Cardiac muscle cell (in vitro differentiated cells and primary cell): ENCODE measurements around the gene YAE1. TPM values are rescaled to one million over a fixed set of nuclear protein-coding genes. Genes with fewer than 3 reads are reported as not detected.

ENCODE experiments used
- DNase-seq, 2 donors: peaks; one replicate each; pipeline versions ENCODE4 v3.0.0 to v3.0.0-alpha.2; 2010 to 2017; ENCODE audit warnings: low read depth in 1 of 2, low spot score in 1 of 2
- H3K27ac ChIP-seq: fragments of 200-600 bp; sonication (generic); 2 replicates; pipeline ENCODE4 v1.5.1; 2016
- H3K27me3 ChIP-seq: fragments of 200-600 bp; sonication (generic); 2 replicates; pipeline ENCODE4 v1.6.0; 2016; ENCODE audit warnings: control low read depth
- H3K36me3 ChIP-seq: fragments of 200-600 bp; sonication (generic); 2 replicates; pipeline ENCODE4 v1.5.1; 2016; ENCODE audit warnings: control low read depth
- H3K4me1 ChIP-seq: fragments of 200-600 bp; sonication (generic); 2 replicates; pipeline ENCODE4 v1.8.1; 2017; ENCODE audit warnings: low read depth, mild to moderate bottlenecking, mixed run types
- H3K4me3 ChIP-seq: fragments of 200-600 bp; sonication (generic); 2 replicates; pipeline ENCODE4 v1.5.1; 2016; ENCODE audit warnings: mild to moderate bottlenecking
- H3K9me3 ChIP-seq: fragments of 200-600 bp; sonication (generic); 2 replicates; pipeline ENCODE4 v1.5.1; 2017; ENCODE audit warnings: low read depth, mild to moderate bottlenecking, control low read depth
- CTCF ChIP-seq: IDR thresholded peaks from 2 replicates; pipeline ENCODE4 v1.5.1; 2012; ENCODE audit warnings: low read depth, mild to moderate bottlenecking, low read length
- polyA plus RNA-seq: library from polyadenylated mRNA; unstranded; fragments of >200 nt; fragmentation: Nextera tagmentation; extraction: Ambion mirVana; gene quantifications from 2 replicates; pipeline ENCODE4 v1.2.1, GENCODE V29; 2016
- total RNA-seq: library from RNA; depleted of rRNA; stranded (reverse); fragments of >200 nt; gene quantifications from 2 replicates; pipeline ENCODE4 v1.2.3, GENCODE V29; 2016

The YAE1 gene
- total and polyA plus RNA-seq, 2 experiments from 2014 or later: 33.7 to 50.6 TPM

GRCh38 chr7:39618868-39619267, 52.7 kb downstream of the YAE1 start:
- no peaks in the 10 kb centered on the region for H3K27me3 ChIP-seq
- H3K4me1 ChIP-seq: peaks cover 8% of the 10 kb centered on the region
- no peak for DNase-seq
- H3K27ac ChIP-seq: no peak overlapping the region
- no peaks in the 10 kb centered on the region for H3K36me3 ChIP-seq
- no peaks in the 10 kb centered on the region for H3K9me3 ChIP-seq
- TF ChIP-seq CTCF: no peak
- no peak overlapping the region for H3K4me3 ChIP-seq

- Histone ChIP-seq H3K27me3 (no peaks in the 10 kb centered on the region), H3K4me3 (no peak overlapping the region), H3K27ac (no peak overlapping the region), H3K4me1 (peaks cover 21% of the 10 kb centered on the region), H3K9me3 (no peaks in the 10 kb centered on the region), H3K36me3 (no peaks in the 10 kb centered on the region)
- DNase-seq: no peak
- TF ChIP-seq CTCF: no peak
Measured at GRCh38 chr7:39620486-39620885, 54.3 kb downstream of the YAE1 start.

GRCh38 chr7:39621261-39621660, 55.1 kb downstream of the YAE1 start:
- H3K4me3 ChIP-seq: no peak overlapping the region
- no peak for TF ChIP-seq CTCF
- no peak for DNase-seq
- no peaks in the 10 kb centered on the region for H3K27me3 ChIP-seq
- H3K27ac ChIP-seq: no peak overlapping the region
- no peaks in the 10 kb centered on the region for H3K9me3 ChIP-seq
- H3K36me3 ChIP-seq: no peaks in the 10 kb centered on the region
- H3K4me1 ChIP-seq: peaks cover 29% of the 10 kb centered on the region

GRCh38 chr7:39621784-39622411, 55.7 kb downstream of the YAE1 start:
- Histone ChIP-seq H3K4me3 (no peak overlapping the region), H3K4me1 (peaks cover 29% of the 10 kb centered on the region), H3K9me3 (no peaks in the 10 kb centered on the region), H3K36me3 (no peaks in the 10 kb centered on the region), H3K27me3 (no peaks in the 10 kb centered on the region), H3K27ac (peak overlapping the region; percentile 100)
- DNase-seq: no peak
- no peak for TF ChIP-seq CTCF

Other genes with a start within 250 kb of the YAE1 start
- gene RALA, start 57.2 kb downstream of the YAE1 start, total RNA-seq: 7.3 and 9.1 TPM in 2 replicates
- 41.6 and 44.4 TPM in 2 replicates for gene RALA, start 57.2 kb downstream of the YAE1 start, polyA plus RNA-seq